HL-60/S4 treated with phorbol 12-myristate 13-acetate at 8.2 ng/mL for 4 days and 3 days (cell line): Measurements from ENCODE around the gene MTCL1.

Experiments
- in situ Hi-C: fragments of 300-500 bp; cut with MboI; formaldehyde crosslinking; loops from 2 replicates; pipeline ENCODE4 v1.15.0; 2022; ENCODE audit warnings: low sequenced_read_pairs

MTCL1 gene

DNA sequence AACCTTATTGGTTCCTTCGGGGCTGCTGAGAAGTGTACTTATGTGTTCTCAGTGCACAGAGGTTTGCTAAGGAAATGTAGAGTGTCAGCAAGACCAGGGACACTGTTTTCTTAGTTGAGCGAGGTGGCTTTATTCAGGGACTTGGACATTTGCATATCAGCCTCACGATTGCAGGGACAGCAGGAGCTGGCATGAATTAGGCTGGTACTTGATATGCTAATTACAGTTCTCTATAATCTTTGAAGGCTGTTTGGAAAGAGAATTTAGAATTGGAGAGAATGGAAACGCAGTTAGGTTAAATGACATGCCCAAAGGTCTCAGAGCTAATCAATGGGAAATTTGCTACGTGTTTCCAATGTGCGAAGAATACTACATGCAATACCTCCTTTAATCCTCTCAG lies 18.7 kb upstream of the MTCL1 start:
- in situ Hi-C loops, result loop anchor here (25.0 kb wide), 1 partner anchor 301 kb away; no protein-coding TSS in a partner anchor

DNA sequence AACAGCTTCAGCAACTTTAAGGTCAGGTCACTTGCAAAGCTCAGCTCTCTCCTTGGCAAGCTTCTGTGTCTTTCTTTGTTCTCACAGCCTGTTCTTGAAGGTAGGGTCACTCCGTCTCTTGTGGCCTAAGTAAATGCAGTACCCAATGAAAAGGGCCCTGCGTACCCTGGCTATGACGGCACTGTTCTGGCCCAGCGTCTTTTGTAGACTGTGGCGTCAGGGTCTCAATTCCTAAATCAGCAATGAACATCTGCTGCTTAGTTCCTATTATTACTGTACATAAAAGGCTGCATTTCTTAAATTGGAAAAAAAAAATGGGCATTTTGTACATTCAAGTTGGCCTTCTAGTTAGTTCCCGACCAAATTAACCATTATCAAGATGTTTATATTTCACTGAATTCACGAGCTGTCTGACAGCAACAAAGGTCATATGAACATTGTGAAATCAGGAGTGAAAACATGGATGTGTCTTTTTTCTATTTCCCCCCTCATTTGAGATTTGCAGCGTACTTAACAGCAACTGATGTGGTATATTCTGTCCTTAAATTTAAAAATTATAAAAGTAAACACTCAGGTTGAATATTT lies 17.0 kb upstream of the MTCL1 start:
- in situ Hi-C loops, result loop anchor here (25.0 kb wide), 1 partner anchor 299 kb away; no protein-coding TSS in a partner anchor

DNA sequence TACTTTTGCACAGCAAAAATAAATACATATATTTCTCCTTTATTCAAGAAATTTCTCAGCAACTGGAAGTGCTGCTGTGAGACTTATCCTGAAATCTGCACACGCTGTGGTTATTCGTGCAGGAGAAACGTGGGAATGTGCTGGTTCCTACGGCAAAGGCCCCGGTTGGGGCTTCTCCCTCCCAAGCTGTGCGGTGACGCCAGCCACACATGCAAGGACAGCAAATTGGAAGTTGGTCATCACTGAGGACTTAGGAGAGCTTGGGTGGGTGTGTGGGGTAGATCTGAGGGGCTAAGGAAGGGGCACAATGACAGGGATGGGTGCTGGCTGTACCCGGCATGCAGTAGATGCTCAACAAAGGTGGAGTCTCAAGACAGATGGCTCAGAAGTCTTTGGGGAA lies 16.5 kb upstream of the MTCL1 start:
- in situ Hi-C loops, result loop anchor here (25.0 kb wide), 1 partner anchor 298 kb away; no protein-coding TSS in a partner anchor

DNA sequence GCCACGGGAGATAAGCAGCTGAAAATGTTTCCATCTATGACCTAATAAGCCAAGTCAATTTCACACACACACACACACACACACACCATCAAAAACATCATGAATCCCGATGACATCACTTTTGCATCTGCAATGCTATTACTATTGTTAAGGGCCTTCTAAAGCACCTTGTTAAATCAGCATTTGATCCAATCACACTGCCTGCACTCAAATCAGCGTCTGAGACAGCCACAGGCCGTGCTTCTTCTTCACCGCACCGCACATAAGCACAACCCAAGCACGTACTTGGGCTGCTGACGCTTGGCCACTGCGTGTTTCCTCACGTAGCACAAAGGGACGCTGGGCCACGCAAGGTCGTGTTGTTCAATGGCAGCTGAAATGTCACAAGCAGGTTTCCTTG lies 15.8 kb upstream of the MTCL1 start:
- in situ Hi-C loops, result loop anchor here (25.0 kb wide), 1 partner anchor 298 kb away; no protein-coding TSS in a partner anchor

DNA sequence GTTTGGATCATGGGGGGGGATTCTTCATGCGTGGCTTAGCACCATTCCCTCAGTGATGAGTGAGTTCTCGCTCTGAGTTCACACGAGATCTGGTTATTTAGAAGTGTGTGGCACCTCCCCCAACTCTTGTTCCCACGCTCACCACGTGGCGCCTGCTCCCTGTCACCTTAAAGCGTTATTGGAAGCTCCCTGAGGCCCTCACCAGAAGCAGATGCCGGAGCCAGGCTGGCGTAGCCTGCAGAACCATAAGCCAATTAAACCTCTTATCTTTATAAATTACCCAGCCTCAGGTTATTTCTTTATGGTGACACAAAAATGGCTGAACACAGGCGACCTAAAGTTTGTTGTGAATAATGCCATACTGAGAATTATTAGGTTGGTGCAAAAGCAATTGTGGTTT lies 10.5 kb upstream of the MTCL1 start:
- in situ Hi-C loops, result loop anchor here (25.0 kb wide), 1 partner anchor 292 kb away; no protein-coding TSS in a partner anchor

DNA sequence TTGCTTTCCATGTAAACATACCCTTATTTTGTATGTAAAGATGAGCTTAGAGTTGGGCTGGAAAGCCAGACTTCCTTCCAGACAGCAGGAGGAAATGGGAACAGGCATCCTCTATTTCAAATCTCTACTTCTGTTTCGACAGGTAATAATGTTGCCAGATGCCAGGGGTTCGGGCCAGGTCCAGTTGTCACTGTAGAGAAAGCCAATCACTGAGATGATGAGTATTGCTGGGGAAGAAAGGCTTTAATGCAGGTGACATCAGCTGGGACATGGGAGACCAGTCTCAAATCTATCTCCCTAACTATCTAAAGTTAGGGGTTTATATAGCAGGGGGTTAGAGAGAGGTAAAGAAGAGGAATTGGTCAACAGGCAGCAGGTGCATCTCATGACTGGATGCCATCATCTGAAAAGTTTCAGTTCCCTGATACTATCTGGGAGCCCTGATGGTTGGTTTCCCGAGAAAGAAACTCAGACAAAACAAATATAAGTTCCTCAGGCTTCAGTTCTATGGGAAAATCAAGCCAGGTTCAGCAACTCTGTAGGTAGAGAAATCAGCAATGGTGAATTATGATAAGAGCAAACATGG lies 9.3 kb upstream of the MTCL1 start:
- in situ Hi-C loops, result loop anchor here (25.0 kb wide), 1 partner anchor 291 kb away; no protein-coding TSS in a partner anchor

DNA sequence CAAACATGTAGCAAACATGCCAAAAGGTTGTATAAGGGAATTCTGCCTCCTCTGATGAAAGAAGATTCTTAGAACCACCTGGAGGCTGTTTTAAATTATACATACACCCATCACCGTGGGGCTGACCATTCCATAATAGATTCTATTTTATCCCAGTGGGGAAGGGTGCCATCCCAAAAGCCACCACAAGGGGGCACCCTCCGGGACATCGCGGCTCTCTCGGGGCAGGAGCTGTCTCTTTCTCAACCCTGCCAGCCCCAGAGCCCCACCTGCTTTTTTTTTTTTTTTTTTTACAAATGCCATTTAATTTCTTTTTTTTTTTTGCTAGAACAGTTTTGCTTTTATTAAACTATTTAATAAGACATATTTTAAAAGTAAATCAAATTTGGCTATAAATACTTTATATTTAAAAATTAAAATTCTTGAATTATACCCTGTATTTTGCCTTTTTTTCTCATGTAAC lies 8.6 kb upstream of the MTCL1 start:
- in situ Hi-C loops, result loop anchor here (25.0 kb wide), 1 partner anchor 291 kb away; no protein-coding TSS in a partner anchor

DNA sequence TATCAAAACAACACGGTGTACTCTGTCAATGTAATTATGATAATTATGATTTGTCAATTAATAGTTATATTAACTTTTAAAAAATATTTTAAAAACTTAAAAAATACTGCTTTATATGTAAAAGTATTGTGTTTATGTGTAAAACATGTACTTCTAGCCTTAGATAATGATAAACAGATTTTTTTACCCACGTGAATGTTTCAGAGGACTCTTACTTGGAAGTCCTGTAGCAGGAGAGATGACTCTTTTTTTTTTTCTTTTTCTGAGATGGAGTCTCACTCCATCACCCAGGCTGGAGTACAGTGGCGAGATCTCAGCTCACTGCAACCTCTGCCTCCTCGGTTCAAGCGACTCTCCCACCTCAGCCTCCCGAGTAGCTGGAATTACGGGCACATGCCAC lies 6.2 kb upstream of the MTCL1 start:
- in situ Hi-C loops, result loop anchor here (25.0 kb wide), 1 partner anchor 288 kb away; no protein-coding TSS in a partner anchor

DNA sequence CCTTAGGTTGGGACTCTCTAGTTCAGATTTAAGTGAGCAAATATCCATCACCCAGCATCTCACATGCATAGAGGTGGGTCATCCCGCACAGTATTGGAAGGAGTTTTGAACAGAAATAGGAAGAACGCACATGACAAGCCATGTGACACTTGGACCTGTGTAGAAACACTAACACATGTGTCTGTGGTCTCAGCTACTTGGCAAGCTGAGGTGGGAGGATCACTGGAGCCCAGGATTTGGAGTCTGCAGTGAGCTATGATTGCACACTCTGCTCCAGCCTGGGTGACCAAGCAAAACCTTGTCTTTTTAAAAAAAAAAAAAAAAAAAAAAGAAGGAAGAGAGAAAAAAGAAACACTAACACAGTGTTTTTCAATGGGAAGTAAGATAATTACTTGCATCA lies 5.4 kb upstream of the MTCL1 start:
- in situ Hi-C loops, result loop anchor here (25.0 kb wide), 1 partner anchor 287 kb away; no protein-coding TSS in a partner anchor

DNA sequence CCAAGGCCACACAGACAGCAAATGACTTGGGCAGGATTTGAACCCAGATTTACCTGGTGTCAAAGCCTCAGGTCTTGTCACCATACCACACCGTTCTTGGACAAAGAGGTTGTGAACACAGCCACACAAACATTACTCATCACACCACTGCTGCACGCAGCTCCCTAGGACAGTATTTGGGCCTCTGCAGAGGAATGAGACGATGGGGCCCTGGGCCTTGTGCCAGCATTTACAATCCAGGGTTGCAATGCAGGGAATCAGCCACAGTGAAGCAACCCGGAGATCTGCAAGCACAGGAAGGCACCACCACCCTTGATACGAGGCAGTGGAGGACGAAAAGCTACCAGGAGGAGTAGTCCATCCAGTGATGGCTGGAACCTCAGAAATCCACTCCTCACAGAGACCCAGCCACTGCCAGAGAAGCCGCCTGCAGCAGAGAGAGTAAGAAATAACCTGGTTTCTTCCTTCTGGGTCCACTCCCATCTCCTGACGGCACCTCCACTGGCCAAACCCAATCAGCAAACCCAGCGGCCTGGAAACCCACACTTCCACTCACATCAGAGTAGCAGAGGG lies 3.7 kb upstream of the MTCL1 start:
- in situ Hi-C loops, result no loop called here

DNA sequence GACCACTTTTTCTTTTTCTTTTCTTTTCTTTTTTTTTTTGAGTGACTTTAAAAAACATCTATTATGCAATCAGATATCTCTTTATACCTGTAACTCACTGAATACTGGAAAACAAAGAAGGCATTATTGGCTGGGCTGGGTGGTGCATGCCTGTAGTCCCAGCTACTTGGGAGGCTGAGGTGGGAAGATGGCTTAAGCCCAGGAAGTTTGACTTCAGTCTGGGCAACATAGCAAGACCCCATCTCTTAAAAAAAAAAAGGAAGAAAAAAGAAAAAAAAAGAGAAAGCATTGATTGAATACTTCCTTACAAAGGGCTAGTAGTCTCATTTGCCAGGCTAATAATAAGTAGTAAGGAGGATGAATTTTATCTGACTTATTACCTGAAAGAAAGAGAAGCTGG lies 2.7 kb upstream of the MTCL1 start:
- in situ Hi-C loops, result no loop called here

DNA sequence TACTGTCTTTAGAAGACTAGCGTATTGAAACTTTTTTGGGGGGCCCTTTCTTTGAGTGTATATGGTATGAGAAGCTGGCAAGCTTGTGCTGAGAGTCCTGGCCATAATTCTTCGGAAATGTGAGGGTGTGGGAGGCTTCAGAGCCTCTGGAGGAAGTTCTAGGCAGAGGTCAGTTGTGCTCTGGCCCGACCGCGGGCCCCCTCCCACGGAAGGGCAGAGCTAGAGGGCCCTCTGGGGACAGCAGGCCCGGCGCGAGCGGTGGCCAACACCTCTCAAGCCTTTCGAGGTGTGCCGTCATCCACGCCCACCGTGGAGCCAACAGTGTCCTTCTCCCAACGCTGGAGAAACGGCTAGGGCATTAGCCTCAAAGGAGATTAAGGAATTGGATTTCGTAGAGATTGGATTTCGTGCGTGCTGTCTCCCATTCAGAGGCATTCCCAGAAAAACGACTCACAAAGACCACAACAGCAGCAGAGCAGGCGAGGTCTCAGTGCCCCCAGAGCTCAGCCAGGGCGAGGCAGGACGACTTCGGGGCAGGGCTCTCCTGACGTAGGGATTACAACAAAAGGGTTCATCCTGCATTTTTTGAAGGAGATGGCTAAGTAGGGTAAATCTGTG lies 2.2 kb upstream of the MTCL1 start:
- in situ Hi-C loops, result no loop called here

DNA sequence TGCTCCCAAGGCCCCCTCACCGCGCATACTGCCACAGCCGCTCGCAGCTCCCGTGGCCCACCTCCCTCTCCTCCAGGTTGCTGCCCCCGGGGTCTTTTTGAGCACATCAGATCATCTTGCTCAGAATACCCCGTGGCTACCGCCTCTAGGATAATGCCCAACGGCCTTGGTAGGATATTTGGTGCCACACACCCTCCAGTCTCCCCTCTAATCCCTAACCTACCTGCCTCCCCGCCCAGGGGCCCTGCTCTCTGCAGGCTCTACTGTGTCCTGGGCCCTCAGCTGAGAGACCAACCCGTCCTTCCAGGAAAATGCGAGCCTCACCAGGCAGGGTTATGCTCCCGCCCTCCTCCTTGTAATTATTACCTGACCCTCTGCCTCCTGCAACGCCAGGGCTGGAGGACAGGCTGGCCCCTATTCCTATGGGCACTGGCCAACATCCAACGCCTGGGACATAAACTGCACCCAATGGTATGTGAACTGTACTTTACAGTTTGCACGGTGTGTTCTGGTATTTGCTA lies 1.5 kb upstream of the MTCL1 start:
- in situ Hi-C loops, result no loop called here

DNA sequence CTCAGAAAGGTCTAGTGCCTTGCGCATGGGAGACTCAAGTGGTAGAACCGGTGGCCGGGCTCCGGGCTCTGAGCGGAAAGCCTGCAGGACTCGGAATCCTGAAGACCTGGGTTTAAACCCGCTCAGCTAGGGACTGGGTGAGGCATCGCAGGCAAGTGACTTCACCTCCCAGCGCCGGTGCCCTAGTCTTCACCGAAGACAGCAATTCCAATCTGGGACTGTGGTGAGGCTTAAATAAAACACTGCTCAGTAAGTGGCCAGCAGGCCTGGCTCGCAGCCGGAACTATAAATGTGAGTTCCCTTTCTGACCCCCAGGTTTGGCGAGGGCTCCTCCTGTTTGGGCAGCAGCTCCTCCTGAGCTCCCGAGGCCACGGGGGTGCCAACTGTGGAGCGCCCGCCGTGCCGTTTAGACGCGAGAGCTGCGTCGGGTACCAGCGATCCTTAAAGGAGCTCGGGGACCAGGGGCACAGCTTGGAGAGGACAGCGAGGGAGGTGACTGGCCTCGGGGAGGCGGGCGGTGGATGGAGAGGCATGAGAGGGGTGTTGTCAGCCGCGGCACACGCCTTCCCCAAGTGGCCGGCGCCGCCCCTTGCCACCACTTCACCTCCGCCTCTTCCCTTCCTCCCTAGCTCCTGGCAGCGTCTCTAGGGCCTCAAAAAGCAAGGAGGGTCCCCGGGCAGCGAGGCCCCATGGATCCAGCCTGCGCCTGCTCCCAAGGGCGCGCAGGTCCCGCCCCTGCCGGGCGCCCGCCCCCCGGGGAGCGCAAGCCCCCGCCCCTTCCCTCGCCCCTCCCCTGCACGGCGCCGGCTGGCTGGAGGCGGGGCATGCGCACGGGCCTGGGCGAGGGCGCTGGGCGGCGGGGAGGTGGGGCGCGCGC lies 757 bp upstream of the MTCL1 start:
- in situ Hi-C loops, result no loop called here

DNA sequence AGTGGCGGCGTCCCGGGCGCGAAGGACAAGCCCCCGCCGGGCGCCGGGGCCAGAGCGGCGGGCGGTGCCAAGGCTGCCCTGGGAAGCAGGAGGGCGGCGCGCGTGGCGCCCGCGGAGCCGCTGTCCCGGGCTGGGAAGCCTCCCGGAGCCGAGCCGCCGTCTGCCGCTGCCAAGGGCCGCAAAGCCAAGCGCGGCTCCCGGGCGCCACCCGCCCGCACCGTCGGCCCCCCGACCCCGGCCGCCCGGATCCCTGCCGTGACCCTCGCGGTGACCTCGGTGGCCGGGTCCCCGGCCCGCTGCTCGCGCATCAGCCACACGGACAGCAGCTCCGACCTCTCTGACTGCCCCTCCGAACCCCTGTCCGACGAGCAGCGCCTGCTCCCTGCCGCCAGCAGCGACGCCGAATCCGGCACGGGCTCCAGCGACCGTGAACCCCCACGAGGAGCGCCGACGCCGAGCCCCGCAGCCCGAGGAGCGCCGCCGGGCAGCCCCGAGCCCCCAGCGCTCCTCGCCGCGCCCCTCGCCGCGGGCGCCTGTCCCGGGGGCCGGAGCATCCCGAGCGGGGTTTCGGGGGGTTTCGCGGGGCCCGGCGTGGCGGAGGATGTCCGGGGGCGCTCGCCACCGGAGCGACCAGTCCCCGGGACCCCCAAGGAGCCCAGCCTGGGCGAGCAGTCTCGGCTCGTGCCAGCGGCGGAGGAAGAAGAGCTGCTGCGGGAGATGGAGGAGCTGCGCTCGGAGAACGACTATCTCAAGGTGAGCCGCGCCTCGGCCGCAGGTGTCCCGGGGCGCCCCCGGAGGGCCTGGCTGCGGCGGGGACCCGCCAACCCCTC lies 820 bp downstream of the MTCL1 start:
- in situ Hi-C loops, result no loop called here

DNA sequence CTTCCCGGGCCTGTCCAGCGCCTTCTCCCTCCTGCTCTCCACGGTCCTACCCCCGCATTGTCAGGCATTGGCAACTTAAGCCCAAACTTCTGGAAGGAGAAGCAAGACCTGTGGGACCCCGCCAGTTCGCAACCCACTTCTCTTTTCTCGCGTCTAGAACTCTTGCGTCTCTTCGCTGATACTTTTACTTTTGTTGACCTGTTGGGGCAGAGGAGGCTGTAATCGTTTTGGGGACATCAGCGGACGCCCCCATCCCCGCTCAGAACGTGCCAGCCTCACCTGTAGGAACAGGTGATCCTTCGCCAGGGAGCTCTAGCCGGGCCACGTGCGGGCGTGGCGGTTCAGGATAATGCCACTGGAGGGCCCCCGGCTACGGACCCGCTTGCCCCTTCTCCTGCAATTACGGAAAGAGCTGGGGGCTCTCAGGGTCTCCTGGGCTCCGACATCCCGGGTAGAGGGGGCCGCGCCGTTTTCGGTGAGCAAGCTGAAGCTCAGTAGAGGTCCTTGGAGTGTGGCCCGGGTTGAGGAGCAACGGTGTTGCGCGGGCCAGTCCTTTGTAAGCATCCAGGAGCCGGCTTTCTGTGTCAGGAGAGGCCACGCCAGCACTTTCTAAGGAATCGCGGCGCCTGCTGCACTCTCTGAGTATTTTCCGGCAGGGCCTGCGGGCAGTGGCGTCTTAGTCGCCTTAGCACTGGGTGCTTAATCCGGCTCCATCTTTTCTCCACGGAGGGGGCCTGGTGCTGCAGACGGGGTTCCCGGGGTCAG lies 1.6 kb downstream of the MTCL1 start:
- in situ Hi-C loops, result no loop called here

DNA sequence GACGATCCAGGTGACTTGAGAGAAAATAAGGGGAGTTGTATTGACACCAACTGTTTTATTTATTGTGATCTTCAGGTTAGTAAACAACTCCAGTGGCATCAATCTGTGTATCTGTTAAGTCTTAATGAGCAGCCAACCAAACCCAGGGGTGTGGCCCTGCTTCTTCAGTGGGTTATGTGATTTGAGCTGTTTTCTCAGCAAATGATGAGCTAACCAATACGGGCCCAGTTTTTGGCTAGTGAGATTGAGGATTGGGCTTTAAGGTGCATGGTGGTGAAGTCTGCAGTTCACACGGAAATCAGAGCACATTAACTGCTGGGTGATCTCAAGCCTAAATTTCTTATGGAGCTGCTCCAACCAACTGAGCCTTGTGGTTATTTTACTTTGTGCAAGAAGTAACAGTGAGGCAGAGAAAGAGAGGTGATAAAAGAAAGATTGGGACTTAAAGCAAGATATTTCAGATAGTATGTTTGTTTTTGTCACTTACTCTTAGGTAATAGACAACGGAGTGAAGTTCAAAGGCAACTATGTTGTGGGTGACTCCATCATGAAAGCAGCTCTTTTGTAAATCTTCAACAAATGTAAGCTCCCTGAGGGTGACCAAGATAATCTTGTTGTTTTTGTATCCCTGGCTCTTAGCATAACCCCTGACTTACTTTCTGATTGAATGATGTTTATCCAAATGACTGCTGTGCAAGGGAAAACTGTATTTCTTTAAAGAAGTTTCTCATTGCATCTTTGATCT lies 2.4 kb downstream of the MTCL1 start:
- in situ Hi-C loops, result no loop called here

DNA sequence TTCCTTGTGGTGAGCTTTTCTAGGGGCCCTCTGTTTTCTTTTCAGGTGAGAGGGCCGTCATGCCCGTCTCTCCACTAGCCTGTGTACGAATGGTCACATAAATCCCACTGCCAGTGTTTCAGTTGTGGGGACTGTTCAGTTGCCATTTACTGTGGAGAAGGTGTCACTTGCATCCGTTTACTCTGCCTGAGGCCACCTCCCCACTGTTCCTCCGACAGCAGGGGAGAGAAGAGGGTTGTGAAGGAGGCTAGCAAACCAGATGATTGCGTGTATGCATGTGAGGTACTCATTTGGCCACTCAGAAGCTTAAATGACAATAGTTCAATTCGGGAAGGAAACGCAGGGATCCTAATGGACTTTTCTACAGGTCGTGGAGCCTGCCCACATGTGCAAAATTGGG lies 3.3 kb downstream of the MTCL1 start:
- in situ Hi-C loops, result no loop called here
